Epithelial cell of proximal tubule (primary cell): ENCODE results near the gene COL28A1. TPM values are rescaled to one million over a fixed set of nuclear protein-coding genes. Genes with fewer than 3 reads are reported as not detected.

Experiments
- DNase-seq: peaks from one replicate; pipeline ENCODE4 v3.0.0-alpha.2; 2011; ENCODE audit warnings: low read depth
- H3K4me3 ChIP-seq: 2 replicates; pipeline ENCODE4 v1.5.1; 2011; ENCODE audit warnings: low read depth, mild to moderate bottlenecking, low read length
- total RNA-seq: library from RNA; depleted of rRNA; stranded (reverse); fragments of >200 nt; gene quantifications from 2 replicates; pipeline ENCODE4 v1.2.3, GENCODE V29; 2015
- TF ChIP-seq, protein P1 (sequence below): conservative IDR thresholded peaks from 2 replicates; pipeline ENCODE4 v1.5.1; 2012; ENCODE audit warnings: low read depth, mild to moderate bottlenecking, low read length

The COL28A1 gene
- total RNA-seq, 1 donor from 2014 or later: 0.40 TPM

DNA sequence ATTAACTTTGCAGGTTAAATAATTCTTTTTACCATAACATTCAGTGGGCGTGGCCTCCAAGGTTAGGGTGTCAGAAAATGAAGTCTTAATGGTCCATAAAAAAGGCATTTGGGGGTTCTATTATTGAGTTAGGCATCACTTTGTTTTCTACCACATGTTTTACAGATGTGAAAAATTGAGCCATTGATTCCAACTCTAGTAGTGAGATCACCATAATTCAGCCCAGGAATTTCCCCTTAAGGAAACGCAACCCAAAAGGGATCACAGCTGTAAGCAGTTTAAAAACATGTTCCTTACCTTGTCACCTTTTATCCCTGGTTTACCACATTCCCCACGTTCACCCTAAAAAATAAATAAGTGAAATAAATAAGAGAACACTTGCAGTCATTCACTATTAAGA, 24.9 kb downstream of the COL28A1 start:
- no peak overlapping the region for H3K4me3 ChIP-seq
- TF ChIP-seq, protein P1, sequence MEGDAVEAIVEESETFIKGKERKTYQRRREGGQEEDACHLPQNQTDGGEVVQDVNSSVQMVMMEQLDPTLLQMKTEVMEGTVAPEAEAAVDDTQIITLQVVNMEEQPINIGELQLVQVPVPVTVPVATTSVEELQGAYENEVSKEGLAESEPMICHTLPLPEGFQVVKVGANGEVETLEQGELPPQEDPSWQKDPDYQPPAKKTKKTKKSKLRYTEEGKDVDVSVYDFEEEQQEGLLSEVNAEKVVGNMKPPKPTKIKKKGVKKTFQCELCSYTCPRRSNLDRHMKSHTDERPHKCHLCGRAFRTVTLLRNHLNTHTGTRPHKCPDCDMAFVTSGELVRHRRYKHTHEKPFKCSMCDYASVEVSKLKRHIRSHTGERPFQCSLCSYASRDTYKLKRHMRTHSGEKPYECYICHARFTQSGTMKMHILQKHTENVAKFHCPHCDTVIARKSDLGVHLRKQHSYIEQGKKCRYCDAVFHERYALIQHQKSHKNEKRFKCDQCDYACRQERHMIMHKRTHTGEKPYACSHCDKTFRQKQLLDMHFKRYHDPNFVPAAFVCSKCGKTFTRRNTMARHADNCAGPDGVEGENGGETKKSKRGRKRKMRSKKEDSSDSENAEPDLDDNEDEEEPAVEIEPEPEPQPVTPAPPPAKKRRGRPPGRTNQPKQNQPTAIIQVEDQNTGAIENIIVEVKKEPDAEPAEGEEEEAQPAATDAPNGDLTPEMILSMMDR: no peak
- no peak for DNase-seq

DNA sequence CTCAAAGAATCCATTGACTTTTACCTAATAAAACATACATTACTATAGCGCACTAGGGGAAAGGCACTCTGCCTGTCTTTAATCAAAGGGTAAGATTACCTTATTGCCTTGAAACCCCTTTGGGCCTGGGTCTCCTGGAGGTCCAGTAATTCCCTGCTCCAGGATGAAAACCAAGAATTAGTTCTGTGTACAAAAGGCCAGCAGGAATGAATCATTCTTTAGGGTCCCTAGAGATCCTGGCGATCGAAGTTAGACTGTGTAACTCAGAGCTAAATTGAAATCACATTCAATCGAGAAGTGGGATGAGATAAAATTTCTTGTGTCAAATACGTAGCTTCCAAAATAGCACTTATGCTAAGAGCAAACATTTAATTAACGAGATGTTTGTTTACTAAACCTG, 29.8 kb downstream of the COL28A1 start:
- DNase-seq: no peak
- TF ChIP-seq, protein P1: no peak

DNA sequence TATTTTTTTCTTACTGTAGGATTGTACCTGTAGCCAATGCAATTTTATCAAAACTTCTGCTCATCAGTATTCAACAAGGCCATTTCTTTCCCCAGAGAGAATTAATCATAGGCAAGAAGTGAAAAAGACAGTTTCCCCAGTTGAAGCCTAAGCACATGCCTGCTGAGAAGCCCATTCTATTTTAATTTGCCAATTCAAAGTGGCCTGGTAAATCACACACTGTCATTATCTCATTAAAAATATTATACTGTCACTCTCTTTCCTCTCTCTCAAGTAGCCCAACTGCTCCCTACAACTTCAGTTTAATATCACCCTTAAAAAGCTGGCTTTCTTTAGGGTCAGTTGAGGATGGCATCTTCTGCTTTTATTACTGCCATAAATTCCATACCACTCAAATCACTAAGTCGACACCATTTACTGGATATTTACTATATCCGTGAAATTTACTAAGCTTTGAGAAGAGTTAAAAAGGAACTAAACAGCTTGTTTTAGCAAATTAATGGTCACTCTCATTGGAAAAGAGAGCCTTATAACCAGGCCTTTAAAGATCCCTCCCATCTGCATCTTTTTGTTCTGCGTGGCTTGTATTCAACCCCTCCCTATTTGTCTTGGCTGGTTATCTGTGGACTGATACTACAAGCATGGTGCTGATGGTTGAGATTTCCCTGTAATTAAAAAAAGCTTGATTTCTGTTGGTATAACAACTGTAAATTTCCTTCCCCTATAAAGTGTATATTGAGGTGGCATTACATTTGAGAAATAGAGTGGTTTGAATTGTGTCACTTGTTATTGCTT, 30.6 kb downstream of the COL28A1 start:
- TF ChIP-seq, protein P1: no peak
- no peak overlapping the region for H3K4me3 ChIP-seq
- DNase-seq: no peak

More for the DNA sequence above, 29.8 kb downstream of the COL28A1 start:
- no peak overlapping the region for H3K4me3 ChIP-seq

DNA sequence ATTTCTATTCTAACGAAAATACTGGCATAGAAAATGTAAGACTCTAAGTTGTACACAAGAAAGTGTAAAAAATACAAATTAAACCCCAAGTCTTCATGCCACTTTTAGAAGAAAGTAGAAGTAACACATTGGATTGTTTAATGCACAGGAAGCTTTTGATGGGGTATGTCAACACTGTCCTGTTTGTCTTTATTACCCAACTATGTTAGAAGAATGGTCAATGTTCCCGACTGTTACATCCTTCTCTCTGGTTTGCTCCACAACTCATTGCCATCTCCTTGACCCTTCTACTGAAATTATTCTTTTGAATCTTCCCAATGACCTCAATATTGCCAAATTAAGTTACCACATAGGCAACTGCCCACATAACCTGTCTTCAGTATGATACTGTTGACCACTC, 35.8 kb downstream of the COL28A1 start:
- DNase-seq: no peak
- TF ChIP-seq, protein P1: no peak

DNA sequence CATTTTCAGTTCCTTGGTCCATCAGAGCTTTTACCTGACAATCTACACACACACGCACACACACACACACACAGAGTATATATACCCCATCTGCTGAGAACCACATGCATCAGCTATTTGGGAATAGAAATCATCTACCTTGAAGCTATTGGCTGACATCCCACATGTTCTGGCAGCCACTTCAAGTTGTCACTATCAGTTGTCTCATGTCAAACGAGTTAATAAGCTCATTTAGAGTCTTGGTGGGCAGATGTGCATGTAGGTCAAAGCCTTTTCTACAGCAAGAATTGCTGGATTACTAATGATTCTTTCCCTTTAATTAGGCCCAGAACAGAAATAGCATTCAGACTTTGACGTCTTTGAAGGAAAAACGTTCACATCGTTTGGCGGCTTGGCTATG, 36.8 kb downstream of the COL28A1 start:
- H3K4me3 ChIP-seq: no peak overlapping the region
- no peak for DNase-seq
- TF ChIP-seq, protein P1: no peak

More for the DNA sequence above, 35.8 kb downstream of the COL28A1 start:
- H3K4me3 ChIP-seq: no peak overlapping the region

DNA sequence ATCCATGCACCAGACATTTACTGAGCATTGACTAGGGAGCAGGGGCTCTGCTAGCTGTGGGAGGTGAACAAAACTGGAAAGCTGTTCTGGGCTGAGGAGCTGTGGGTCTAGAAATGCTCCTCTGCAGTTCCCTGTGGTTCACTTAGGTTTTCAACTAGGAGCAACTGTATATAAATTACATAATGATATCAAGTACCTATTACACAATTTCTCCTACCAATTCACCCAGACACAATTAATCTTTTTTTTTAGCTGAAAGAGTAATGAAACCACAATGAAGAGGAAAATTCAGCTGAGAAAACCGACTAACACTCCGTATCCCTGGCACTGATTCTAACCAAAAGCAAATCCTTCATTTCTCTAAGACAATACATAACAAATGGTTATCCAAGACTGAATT, 39.4 kb downstream of the COL28A1 start:
- no peak for DNase-seq
- TF ChIP-seq, protein P1: no peak

DNA sequence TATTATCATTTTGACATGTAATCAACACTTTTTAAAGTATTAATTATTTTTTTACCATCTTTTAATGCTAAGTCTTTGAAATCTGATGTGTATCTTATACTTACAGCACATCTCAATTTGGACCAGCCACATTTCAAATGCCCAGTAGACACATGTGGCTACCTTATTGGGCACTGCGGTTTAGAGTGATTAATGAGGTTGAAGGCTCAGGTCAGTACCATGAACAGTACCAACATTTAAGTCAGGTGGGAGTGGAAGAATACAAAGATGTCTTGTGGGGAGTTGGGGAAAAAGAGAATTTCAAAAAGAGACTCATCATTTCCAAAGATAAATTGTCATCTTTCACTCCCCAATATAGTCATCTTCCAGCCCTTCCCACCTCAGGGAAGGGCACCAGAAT, 40.5 kb downstream of the COL28A1 start:
- DNase-seq: no peak

More for the DNA sequence above, 39.4 kb downstream of the COL28A1 start:
- no peak overlapping the region for H3K4me3 ChIP-seq

More for the DNA sequence above, 40.5 kb downstream of the COL28A1 start:
- TF ChIP-seq, protein P1: no peak
- no peak overlapping the region for H3K4me3 ChIP-seq
